Measurements from ENCODE around the gene CREB5.

DNA sequence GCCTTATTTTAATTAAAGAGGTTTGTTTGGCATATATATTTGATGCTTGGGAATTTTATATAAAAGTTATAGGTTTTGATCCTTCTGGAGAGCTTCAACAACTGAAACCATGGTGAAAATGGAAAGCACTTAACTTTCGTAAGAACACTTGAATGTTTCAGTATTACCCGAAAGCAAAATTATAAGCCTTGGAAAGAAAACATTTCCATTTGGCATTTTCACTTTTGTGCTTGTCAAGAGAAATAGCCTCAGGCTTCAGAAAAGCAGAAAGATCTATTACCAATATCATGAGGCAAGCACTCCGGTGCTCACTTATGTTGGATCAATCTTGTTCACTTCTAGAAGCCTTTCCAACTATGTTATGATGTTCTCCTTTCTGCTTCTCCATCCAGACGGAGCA, 289.9 kb downstream of the CREB5 start:
- TF ChIP-seq, protein P1, sequence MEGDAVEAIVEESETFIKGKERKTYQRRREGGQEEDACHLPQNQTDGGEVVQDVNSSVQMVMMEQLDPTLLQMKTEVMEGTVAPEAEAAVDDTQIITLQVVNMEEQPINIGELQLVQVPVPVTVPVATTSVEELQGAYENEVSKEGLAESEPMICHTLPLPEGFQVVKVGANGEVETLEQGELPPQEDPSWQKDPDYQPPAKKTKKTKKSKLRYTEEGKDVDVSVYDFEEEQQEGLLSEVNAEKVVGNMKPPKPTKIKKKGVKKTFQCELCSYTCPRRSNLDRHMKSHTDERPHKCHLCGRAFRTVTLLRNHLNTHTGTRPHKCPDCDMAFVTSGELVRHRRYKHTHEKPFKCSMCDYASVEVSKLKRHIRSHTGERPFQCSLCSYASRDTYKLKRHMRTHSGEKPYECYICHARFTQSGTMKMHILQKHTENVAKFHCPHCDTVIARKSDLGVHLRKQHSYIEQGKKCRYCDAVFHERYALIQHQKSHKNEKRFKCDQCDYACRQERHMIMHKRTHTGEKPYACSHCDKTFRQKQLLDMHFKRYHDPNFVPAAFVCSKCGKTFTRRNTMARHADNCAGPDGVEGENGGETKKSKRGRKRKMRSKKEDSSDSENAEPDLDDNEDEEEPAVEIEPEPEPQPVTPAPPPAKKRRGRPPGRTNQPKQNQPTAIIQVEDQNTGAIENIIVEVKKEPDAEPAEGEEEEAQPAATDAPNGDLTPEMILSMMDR (IDR thresholded peaks at IDR 0.05): no peak
- TF ChIP-seq POLR2A (IDR thresholded peaks at IDR 0.05; ENCODE audit: low read depth): no peak

Data from esophagus muscularis mucosa (tissue), 3 donors.